Endometrial microvascular endothelial cells (primary cell): ENCODE data around the gene PAPPA2. TPM values are rescaled to one million over a fixed set of nuclear protein-coding genes. Genes with fewer than 3 reads are reported as not detected.

Experiments used
- in situ Hi-C: cut with HindIII; loops from 2 replicates; pipeline ENCODE4 v1.10.0; 2017; ENCODE audit warnings: low sequenced_read_pairs, low pct_unique_long_range_greater_than_20kb; ENCODE audit errors: inconsistent ontology term
- total RNA-seq: library from RNA; depleted of rRNA; stranded (reverse); fragments of >200 nt; gene quantifications from one replicate; pipeline ENCODE4 v1.2.3, GENCODE V29; 2015; ENCODE audit errors: inconsistent ontology term

The PAPPA2 gene
- total RNA-seq, 1 donor from 2014 or later, result not detected

DNA sequence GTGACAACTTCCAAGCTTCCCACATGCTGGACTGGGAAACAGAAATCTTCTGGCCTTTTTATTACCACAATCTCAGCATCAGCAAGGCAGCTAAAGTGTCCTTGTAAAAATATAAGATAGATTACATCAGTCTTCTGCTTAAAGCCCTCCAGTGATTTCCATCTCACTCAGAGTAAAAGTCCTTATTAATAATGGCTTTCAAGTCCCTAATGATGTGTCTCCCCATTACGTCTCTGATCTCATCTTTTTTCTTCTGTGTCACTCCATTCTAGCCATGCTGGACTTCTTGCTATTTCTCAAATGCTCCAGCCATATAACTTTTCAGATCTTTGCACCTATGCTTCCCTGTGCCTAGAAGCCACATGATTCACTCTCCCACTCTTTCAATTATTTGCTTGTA lies 22.1 kb downstream of the PAPPA2 start:
- in situ Hi-C loops, result no loop called here

DNA sequence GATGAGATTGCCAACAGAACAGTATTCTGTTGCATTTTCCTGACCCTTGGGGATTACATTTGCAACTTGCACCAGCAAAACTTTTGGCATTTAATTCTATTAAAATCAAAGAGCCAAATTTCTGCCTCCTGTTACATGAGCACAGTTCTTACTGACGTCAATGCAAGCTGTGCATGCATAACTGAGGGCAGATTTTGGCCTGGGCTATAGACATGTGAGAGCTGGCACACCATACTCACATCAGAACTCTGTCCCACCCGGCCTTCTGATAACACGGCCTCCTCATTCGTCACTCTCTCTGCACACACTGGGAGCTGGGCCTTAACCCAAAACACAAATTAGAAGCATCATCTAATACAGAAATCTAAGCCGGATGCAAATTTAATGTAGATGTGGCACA lies 31.5 kb downstream of the PAPPA2 start:
- in situ Hi-C loops, result no loop called here

DNA sequence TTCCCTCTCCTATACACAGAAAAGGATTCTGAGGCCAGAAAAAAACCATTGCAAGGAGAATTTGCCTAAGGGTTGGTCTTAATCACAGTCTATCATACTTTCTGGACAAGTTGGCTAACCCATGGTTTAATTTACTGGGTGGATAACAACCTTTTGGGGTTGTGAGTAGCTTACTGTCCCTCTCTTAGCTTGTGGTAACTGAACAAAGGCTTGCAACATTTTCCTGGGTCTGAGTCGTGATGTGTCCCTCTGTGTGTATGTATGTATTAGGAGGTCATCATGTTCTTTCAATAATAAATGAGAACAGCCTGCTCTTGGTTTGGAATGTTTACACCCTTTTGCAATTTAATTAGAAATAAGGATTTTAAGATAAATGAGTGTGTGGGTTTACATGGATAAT lies 36.7 kb downstream of the PAPPA2 start:
- in situ Hi-C loops, result no loop called here

DNA sequence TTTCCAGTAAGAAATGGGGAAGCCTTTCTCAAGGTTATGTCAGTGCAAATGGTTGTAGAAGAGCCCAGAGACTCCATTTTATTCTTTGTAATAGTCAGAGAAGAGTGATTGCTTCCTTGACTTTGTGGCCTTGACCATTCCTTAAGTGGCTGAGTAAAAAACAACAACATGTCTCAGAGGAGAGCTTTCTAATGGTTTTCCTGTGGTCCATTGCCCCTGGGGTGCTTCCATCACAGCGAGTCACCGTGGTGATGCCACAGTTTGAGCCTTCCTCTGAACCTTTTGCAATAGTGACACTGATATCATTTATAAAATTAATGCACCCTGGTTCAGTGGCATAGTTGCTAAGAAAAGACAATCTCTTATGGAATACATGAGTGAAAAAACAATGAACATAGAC lies 38.6 kb downstream of the PAPPA2 start:
- in situ Hi-C loops, result no loop called here

DNA sequence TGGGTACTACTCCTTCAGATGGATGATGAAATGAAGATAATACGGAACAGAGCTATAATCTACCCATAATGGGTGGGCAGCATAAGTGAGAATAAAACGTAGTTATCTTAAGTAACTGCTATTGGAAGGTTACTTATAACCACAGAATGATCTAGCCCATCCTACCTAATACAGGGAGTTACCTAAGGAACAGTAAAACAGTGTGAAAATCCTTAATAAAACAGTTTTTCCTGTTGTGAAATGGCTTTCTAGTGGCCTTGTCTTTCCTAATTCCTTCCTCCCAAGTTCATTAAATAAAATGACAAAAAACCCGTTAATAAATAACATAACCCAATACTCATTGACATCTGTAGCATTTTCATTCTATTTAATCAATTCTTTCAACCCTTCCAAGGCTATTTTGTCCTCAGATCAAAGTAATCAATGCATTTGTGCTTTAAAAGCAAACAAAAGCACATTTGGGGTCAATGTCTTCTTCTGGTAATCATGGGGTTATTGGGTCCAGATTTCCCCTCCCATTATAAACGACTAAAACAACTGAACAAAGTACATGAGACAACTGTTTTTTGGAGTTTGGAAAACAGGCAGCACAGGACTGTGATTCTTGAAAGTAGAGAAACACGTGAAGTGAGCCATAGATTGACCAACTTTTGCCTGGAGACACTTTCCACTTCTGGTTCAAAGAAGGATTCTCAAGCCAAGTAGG lies 42.0 kb downstream of the PAPPA2 start:
- in situ Hi-C loops, result no loop called here

DNA sequence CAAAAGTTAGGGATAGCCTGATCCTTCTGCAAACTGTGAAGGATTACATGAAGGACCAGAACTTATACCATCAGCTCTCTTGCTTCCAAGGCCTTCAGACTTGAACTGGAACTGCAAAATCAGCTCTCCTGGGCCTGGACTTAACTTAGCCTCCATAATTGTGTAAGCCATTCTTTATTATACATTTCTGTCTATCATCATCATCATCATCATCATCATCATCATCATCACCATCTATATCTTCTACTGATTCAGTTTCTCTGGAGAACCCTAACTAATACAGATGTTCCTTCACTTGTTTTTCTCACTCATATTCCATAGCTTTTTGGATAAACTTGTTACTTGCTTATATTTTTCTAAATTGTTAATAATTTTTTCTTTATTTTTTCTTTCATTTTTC lies 50.0 kb downstream of the PAPPA2 start:
- in situ Hi-C loops, result no loop called here

DNA sequence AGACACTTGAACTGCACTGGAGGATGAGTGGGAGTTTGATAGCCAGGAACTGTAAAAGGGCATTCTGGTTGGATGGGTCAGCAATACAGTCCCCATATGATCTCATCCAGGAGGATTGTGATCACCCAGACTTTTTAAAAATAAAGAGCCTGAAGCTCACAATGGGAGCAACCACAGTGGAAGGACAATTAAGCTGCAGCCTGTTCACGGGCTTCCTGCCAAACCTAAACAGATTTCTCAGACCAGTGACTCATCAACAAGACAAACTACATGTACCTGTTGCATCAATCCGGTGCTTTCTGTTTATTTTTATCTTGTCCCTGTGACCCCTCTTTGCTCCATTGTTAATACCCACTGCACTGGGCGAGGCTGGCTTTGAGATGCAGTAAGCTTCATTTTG lies 52.3 kb downstream of the PAPPA2 start:
- in situ Hi-C loops, result no loop called here

DNA sequence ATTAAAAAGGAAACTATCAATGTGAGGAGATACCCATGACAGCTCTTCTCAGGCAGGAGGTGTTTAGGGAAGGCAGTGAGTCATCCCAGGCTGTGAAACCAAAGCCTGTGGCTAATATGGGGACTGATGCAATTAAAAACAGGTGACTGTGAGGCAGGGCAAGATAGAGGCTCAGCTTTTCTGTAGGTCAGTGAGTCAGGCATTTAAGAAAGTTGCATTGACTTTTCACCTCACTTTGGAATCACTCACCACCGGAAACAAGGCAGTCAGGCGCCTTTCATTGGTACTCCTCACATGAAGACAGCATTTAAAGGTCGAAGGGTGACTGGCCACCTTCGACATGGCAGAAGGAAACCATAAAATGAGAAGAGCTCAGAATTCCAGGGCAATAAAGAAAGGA lies 54.5 kb downstream of the PAPPA2 start:
- in situ Hi-C loops, result no loop called here

DNA sequence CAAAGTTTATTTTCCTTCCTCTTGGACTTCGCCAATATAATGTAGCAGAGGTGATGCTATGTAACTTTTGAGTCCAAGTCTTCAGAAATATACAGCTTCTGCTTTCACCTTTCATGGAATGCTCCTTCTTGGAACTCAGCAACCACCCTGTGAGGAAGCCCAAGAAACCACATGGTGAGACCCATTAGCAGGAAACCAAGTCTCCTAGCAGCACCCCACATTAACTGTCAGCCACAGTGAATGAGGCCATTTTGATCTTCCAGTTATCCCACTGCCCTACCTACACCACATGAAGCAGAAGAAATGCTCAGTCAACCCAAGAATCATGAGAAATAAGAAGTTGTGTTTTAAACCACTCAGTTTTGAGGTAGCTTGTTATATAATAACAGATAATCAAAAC lies 58.2 kb downstream of the PAPPA2 start:
- in situ Hi-C loops, result no loop called here

DNA sequence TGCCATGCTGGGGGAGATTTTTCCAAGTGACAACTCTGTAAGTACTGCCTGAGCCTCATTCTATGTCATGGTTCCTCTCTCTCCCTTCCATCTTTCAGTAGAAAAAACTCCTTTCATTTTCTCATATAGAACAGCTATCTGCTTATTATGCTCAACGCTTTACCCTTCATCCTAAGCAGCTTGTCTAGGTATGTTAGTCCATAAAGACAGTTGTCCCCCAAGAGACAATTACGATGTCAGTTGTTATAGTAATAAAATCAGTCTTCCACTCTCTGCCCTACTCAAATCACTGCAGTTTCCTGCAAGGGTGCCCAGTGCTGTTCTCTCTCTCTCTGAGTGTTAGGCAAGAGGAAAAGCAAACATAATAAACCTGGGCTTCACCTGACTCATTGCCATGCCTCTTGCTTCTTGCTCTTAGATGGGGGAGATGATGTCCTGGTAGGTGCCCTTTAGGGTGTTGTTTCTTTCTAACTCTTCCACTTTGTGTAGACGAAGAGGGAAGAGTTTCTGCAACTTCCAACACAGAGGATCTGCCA lies 59.4 kb downstream of the PAPPA2 start:
- in situ Hi-C loops, result no loop called here

DNA sequence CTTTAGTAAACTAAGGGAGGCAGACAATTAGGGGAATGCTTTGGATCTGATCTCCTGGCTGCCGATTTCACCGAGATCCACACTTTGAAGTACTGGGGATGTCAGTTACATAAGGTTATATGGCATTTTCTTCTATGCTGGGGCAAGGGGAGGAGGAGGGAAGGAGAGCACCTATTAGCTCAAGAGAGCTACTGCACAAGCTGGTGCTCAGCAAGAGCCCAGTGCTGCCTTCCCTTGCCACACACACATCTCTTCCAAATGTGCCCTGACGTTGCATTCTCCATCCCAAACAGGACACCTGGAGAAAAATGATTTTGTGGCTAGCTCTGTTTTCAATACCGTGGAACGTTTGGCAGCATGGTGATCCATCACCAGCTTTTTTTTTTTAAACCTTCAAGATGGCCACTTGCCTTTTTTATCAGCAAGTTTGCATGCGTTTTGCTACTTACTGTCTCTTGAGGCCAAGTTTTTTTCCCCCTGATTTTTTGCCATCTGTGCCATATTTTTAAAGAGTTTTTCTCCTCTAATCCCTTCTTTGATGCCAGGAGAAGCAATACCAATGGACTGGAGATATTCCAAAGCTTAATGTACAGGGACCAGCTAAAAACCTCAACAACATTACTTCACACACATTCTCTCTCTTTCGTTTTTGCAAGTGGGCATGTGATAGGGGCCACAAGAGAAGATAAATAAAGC lies 66.6 kb downstream of the PAPPA2 start:
- in situ Hi-C loops, result no loop called here

DNA sequence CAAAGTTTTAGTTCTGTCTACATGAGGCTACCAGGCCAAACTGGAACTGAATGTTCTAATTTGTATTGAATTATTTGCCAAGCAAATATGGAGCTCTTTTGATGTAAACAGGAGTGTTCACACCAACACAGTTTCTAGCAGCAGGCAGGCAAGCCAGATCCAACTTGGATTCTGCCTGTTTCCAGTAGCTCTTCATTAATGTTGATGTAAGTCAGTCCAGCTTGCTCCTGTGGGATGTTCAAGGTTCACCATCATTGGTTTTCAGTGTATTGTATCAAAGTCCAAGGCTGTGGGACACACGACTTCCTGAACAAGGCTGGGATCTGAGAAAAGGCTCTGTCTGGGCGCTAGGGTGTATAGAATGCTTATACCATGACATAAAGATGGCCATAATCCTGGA lies 68.1 kb downstream of the PAPPA2 start:
- in situ Hi-C loops, result no loop called here

DNA sequence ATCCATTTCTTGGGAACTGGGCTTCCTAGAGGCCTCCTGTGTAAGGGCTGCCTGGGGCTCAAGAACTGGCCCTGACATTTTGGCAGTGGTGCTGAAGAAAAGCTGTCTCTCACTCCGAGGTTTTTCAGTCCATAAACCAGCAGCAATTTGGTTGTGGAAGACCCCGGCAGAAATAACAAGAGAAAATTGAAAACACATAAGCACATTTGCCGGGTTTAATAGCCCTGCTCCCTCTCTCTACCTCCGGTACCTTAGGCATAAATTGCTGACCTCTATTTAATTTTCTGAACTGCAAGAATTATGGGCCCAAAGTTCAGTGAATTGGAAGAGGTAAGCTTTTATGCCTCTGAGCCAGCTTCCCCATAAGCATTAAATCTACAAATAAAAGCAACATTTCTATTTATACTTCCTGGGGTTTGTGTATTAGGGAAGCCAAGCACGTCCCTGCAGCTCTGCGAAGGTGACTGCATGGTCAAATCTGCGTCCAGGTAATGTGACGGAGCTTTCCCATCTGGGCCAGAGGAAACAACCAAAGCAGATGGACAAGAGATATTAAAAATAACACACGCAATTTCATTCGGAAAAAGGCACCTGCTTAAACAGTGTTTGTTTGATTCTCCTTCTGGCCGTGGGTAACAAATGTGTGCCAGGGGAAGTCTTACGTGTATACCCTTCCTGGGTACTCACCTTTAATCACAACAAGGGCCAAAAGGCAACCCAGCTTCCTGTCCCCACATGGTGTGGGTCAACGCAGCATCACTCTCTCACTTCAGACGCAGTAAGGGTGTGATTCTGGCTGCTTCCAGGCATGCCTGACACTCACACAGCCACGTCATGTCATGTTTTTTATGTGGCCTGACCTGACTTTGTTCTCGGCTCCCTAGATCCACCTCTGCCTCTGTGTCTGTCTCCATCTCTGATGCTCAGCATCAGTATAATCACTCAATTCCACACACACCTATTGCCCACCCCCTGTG lies 69.2 kb downstream of the PAPPA2 start:
- in situ Hi-C loops, result no loop called here

DNA sequence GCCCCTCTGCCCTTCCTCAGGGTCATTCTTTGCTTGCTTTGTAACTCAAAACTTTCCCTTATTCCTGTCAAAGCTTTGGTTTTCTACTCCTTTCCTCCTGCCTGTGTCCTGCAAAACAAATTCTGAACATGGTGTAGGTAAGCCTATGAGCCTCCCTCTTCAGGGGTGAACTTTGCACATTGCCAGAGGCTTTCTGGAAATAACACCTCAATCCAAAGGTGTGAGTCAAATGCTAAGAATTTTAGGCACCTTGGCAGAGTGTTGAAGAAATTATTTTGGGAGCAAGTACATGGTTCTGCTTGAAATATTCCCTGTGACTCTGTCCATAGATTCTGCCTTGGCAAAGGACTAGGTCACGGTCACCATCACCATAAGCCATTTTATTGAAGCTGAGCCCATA lies 70.0 kb downstream of the PAPPA2 start:
- in situ Hi-C loops, result no loop called here

DNA sequence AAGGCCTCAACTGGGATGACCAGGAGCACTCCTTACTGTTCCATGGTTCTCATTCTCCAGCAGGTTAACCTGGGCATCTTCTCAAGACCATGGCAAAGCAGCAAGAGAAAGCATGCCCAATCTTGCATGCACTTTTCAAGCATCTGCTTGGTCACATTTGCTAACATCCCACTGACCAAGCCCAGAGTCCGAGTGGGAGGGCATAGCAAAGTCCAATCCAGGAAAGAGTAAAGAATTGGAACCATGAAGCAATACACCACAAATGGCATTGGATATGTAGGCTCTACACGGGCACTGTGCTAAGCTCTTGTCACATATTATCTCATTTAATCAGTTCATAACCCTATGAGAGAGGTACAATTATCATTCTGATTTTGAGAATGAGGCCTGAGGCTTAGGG lies 73.6 kb downstream of the PAPPA2 start:
- in situ Hi-C loops, result no loop called here

DNA sequence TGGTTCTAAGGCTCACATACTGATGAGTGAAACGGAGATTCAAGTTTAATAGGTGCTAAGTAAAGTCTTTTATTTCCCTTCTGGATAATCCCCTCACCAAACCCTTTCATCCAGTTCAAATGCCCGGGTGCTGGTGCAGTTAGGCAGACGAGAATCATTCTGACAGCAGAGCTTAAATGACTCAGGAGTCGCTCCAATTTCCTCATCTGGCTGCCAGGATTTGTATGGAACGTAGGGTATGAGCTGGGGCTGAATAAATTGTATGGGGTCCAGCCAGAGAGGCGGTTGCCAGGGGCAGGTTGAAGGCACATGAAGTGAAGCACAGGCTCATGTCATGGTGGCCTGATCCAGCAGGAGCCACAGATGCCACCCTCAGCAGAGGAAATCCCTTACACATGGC lies 76.0 kb downstream of the PAPPA2 start:
- in situ Hi-C loops, result no loop called here

DNA sequence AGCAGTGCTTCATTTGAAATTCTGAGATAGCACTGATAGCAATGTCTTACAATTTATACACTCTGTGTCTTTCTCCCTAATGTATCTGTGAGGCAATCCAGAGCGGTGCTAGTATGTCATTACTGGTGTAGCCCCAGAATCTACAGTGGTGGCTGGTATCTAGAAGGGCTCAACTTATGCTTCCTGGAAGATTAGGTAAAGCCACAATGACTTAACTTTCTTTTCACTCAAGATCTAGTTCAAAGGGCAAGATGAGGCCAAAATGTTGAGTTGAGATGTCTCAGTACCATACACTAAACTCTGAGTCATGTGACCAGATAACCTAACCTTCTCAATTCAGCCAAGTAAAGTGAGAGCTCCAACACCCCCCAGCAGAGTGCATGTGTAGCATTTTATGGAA lies 77.5 kb downstream of the PAPPA2 start:
- in situ Hi-C loops, result no loop called here

DNA sequence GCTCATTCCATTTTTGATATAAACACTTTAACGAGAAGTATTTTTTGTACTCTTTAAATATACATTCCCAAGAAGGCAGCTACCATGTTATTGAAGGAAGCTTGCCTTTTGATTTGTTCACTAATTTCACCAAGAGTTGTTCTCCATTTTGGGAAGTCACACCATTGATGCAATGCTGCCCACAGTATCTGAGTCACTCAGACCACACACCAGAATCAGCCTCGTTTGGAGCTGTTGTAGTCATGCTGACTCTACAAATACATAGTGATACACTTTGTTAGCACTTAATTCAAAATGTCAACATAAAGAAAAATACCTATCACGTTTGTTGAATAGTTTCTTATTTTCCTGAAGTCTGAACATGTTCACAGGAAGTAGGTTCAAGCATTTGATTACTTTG lies 78.7 kb downstream of the PAPPA2 start:
- in situ Hi-C loops, result no loop called here

DNA sequence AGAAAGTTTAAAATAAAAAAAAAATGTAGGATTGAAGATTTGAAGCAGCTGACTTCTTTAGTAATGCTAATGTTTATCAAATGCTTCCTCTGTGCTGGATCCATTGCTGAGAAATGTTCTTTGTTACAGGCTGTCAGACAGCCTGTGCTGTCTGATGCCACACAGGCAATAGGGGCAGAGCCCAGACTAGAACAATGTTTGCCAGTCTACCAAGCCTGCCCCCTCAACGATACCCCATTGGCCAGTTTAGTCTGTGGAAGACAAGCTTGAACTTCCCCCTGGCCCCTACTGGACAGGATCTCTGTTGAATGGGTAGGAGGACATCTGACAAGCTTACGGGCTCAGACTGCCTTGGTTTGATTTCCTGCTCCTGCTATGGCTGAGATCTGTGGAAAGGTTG lies 79.4 kb downstream of the PAPPA2 start:
- in situ Hi-C loops, result no loop called here
